Mesodermal cell (in vitro differentiated cells): Measurements from ENCODE around the gene RALGDS. TPM values are rescaled to one million over a fixed set of nuclear protein-coding genes. Genes with fewer than 3 reads are reported as not detected.
"Not testable (repeated sequence)": the region's sequence is repeated elsewhere in the genome, so short reads cannot be mapped to it uniquely, and the experiment has no call there.

Source experiments
- H3K27ac ChIP-seq: 2 replicates; pipeline ENCODE4 v1.7.0; 2013; ENCODE audit warnings: mild to moderate bottlenecking, low read depth, low read length, moderate library complexity; ENCODE audit not compliant: severe bottlenecking
- H3K36me3 ChIP-seq: 2 replicates; pipeline ENCODE4 v1.7.1; 2013; ENCODE audit warnings: mild to moderate bottlenecking, low read length, moderate library complexity; ENCODE audit not compliant: control insufficient read depth, insufficient read depth
- H3K4me1 ChIP-seq: one replicate; pipeline ENCODE4 v1.7.1; 2013; ENCODE audit warnings: mild to moderate bottlenecking, low read length; ENCODE audit not compliant: insufficient read depth, control insufficient read depth, poor library complexity, severe bottlenecking
- H3K4me3 ChIP-seq: 2 replicates; pipeline ENCODE4 v1.7.0; 2013; ENCODE audit warnings: low read length, control low read depth, mild to moderate bottlenecking; ENCODE audit not compliant: insufficient read depth, poor library complexity, severe bottlenecking; ENCODE audit errors: extremely low read depth
- H3K9me3 ChIP-seq: 2 replicates; pipeline ENCODE4 v1.7.1; 2013; ENCODE audit warnings: mild to moderate bottlenecking, low read length, moderate library complexity; ENCODE audit not compliant: control insufficient read depth
- WGBS, 2 experiments: methylation state at CpG; one replicate each; pipeline ENCODE4 v1.1.5; 2013; ENCODE audit warnings: missing lambda C conversion rate in 2 of 2; ENCODE audit not compliant: insufficient coverage in 2 of 2; 5-methylcytosine and 5-hydroxymethylcytosine counted together
- polyA plus RNA-seq, 2 experiments: library from polyadenylated mRNA; stranded (reverse); fragments of 50-300 nt; gene quantifications; one replicate each; pipeline ENCODE4 v1.2.3, GENCODE V29; 2013

The RALGDS gene
- 66.2 TPM for polyA plus RNA-seq (2013, experiment 1 of 2)
- 57.5 TPM for polyA plus RNA-seq (2013, experiment 2 of 2)

DNA sequence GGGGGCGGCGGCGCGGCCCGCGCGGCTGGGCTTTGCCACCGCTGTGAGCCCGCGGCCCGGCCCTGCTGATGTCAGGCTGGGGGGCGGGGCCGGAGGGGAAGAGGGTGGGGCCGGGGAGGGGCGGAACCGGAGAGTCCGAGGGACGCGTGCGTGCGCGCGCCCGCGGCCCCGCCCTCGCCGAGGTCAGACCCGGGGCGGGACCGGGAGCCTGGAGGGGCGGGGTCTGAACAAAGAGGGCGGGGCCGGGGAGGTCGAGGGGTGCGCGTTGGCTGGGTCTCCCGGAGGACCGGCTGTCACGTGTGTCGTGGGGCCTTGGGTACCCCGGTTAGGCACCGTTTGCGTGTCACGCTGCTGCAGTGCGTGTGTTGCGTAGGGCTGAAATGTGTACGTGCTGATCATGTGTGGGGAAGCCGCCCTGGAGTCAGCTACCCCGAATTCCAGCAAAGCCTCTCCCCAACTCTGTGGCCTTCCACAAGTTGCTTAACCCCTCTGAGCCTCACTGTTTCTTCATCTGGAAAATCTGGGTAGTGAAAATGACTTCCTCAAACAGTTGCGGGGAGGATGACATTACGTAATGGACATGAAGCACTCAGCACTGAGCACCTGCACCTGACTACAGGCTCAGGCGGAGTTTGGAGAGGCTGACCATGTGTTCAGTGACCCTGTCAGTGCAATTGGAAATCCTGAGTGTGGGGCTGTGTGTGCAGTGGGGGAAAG is at the start of gene RALGDS:
RALGDS (minus strand) TSS at position 43 of the 717 bp plus-strand sequence. CDS start 86 bp downstream, outside the sequence.
- H3K27ac ChIP-seq = no peak within 1 kb of the TSS
- H3K4me1 ChIP-seq = peaks cover 41% of the 10 kb centered on the region
- peaks cover 8% of the 10 kb centered on the region for H3K36me3 ChIP-seq
- no peaks in the 10 kb centered on the region for H3K9me3 ChIP-seq
- 12 to 30% methylated on average over 16 to 31 of the region's 53 CpGs for WGBS, 2 experiments
- H3K4me3 ChIP-seq = peak within 1 kb of the TSS; percentile 71

DNA sequence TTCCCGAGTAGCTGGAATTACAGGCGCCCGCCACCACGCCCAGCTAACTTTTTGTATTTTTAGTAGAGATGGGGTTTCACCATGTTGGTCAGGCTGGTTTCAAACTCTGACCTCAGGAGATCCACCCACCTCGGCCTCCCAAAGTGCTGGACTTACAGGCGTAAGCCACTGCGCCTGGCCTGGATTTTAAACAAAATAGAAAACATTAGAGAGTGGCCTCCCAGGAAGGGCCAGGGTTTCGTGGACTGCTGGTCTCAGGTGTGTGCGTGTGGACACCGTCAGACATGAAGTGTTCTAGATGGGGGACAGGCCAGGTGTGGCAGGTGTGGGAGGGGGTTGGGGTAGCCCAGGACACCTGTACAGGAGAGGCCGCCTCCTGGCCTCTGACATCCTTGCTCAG is 49.7 kb upstream of the RALGDS start:
- Histone ChIP-seq H3K4me1 (peaks cover 10% of the 10 kb centered on the region), H3K4me3 (no peak overlapping the region), H3K27ac (no peak overlapping the region), H3K36me3 (no peaks in the 10 kb centered on the region), H3K9me3 (no peaks in the 10 kb centered on the region)
- 98% methylated on average over 7 of the region's 11 CpGs for WGBS, 2 experiments

DNA sequence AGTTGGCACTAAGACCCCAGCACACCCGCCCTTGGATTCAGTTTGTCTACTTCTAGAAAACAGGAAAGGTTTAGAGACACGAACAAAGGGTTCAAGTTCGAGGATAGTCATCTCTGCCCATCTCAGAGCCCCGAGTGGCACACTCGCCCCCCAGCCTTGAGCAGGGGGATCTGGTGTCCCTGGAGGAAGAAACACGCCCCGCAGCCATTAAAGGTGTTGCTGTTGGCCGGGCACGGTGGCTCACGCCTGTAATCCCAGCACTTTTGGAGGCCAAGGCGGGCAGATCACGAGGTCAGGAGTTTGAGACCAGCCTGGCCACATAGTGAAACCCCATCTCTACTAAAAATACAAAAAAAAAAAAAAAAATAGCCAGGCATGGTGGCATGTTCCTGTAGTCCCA is 48.6 kb upstream of the RALGDS start:
- not testable (repeated sequence) for H3K9me3 ChIP-seq, H3K27ac ChIP-seq, H3K4me3 ChIP-seq, H3K36me3 ChIP-seq
- 94 to 98% methylated on average over 9 of the region's 12 CpGs for WGBS, 2 experiments
- H3K4me1 ChIP-seq = peaks cover 13% of the 10 kb centered on the region

DNA sequence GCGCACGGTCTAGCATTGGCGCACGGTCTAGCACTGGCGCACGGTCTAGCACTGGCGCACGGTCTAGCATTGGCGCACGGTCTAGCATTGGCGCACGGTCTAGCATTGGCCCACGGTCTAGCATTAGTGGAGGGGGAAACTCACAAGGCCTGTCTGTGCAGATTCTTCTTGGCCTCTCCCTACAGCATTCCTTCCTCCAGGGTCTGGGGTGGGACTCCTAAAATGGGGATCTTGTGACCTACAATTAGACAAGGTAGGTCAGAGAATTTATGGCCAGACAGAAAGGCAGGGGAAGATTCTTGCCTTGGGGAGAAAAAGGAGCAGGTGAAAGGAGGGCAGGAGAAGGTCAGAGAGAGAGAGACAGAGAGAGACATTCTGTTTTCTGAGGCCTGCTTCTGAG is 48.1 kb upstream of the RALGDS start:
- WGBS, 2 experiments = 93 to 96% methylated on average over 12 of the region's 13 CpGs
- peaks cover 19% of the 10 kb centered on the region for H3K4me1 ChIP-seq
- peak overlapping the region; percentile 73 for H3K27ac ChIP-seq
- H3K36me3 ChIP-seq = no peaks in the 10 kb centered on the region
- H3K4me3 ChIP-seq = no peak overlapping the region
- H3K9me3 ChIP-seq = no peaks in the 10 kb centered on the region

DNA sequence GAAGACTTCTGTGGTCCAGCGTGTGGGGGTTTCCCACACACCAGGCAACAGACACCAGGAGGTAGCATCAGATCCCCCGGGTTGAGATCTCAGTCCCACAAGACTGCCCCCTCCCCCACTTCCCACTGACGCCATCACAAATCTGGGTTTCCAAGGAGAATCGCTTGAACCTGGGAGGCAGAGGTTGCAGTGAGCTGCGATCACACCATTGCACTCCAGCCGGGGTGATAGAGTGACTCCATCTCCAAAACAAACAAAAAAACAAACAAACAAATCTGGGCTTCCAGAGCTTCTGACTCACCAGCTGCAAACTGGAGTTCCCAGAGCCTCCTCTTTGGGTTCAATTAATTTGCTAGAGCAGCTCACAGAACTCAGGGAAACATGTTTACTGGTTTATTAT is 47.4 kb upstream of the RALGDS start:
- Histone ChIP-seq H3K36me3 (no peaks in the 10 kb centered on the region), H3K27ac (peak overlapping the region; percentile 73), H3K4me3 (no peak overlapping the region), H3K4me1 (peaks cover 23% of the 10 kb centered on the region), H3K9me3 (no peaks in the 10 kb centered on the region)
- WGBS, 2 experiments = 40% methylated on average over 4 of the region's 6 CpGs; no CpG with 5 or more reads in 1 of the 2 experiments

DNA sequence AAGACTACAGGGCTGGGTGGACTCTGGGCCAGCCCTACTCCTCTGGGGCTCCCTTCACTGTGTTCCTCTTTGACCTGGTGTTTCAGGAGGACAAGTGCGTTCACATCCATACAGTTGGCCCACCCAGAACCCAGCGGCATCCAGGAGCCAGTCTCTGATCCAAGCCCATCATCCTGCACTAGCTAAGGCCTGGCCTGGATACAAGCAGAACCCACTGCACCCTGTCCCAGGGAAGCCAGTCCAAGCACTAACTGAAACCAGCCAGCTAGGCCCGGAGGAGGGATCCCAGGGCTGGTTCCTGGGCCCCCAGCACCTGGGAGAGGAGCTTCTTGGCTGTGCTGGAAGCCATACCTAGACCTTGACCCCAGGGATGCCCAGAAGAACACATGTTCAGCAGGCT is 46.7 kb upstream of the RALGDS start:
- 85 to 96% methylated on average over 2 of the region's 3 CpGs for WGBS, 2 experiments

DNA sequence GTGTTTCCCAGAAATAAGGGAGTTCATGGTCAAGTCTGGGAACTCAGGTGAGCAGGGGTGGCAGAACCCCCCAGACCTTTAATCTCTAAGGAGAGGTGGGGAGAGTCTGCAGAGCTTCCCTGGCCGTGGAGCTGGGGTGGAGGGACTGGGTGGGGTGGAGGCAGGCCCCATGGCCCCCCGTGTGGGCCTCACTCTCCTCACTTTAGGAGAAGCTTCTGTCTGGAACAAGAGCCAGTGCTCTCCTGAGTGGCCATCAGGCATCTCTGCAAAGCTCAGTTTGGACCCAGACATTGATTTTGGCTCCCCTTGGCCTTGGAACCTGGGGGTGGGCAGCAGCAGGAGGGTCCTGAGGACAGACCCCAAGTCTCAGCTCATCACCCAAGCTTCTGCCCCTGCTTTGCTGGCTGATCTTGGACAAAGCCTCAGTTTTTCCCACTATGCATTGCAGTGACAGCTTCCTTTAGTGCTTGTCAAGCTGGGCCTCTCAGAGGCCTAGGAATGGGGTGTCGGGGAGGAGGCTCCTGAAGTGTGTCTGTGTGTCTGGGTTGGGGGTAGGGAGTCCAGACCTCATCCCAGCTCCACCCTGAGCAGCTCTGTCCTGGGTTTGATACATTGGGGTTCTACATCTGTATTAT is 46.2 kb upstream of the RALGDS start:
- Histone ChIP-seq H3K9me3 (no peaks in the 10 kb centered on the region), H3K36me3 (no peaks in the 10 kb centered on the region), H3K4me3 (no peak overlapping the region), H3K27ac (no peak overlapping the region), H3K4me1 (peaks cover 23% of the 10 kb centered on the region)
- WGBS, 2 experiments = 84% methylated on average over 3 of the region's 3 CpGs; no CpG with 5 or more reads in 1 of the 2 experiments

More for the DNA sequence above, 46.7 kb upstream of the RALGDS start:
- Histone ChIP-seq H3K27ac (peak overlapping the region; percentile 42), H3K36me3 (no peaks in the 10 kb centered on the region), H3K4me1 (peaks cover 23% of the 10 kb centered on the region), H3K9me3 (no peaks in the 10 kb centered on the region), H3K4me3 (no peak overlapping the region)

DNA sequence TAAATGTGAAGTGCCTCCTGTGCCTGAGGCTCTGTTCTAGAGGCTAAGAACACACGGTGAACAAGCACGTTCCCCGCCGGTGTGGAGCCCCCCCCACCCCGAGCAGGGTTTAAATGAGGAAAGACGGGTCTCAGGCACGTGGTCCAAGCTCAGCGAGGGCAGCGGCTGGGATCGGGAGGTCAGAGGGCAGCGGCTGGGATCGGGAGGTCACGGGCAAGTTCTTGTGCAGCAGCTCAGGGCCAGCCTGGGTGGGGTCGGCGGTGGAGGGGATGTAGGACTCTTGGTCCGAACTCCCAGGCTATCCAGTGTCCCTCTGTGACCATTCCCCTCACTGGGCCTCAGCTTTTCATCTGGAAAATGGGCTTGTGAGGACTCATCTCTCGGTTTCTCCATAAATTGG is 45.4 kb upstream of the RALGDS start:
- H3K9me3 ChIP-seq = no peaks in the 10 kb centered on the region
- H3K36me3 ChIP-seq = peaks cover 5% of the 10 kb centered on the region
- H3K27ac ChIP-seq = no peak overlapping the region
- H3K4me3 ChIP-seq = no peak overlapping the region
- WGBS, 2 experiments = 93% methylated on average over 15 of the region's 17 CpGs
- peaks cover 23% of the 10 kb centered on the region for H3K4me1 ChIP-seq

DNA sequence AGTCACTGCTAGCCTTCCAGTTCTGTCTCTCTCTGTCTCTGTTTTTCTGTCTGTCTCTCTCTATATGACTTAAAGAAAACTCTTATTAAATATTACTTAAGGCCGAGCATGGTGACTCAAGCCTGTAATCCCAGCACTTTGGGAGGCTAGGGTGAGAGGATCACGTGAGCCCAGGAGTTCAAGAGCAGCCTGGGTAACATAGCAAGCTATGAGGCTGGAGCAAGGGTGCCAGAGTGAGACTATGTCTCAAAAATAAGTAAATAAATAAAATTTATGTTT is 44.4 kb upstream of the RALGDS start:
- Histone ChIP-seq H3K4me3 (no peak overlapping the region), H3K9me3 (no peaks in the 10 kb centered on the region), H3K4me1 (peaks cover 23% of the 10 kb centered on the region), H3K27ac (no peak overlapping the region), H3K36me3 (peaks cover 9% of the 10 kb centered on the region)
- WGBS, 2 experiments = 100% methylated on average over 1 of the region's 2 CpGs; no CpG with 5 or more reads in 1 of the 2 experiments

DNA sequence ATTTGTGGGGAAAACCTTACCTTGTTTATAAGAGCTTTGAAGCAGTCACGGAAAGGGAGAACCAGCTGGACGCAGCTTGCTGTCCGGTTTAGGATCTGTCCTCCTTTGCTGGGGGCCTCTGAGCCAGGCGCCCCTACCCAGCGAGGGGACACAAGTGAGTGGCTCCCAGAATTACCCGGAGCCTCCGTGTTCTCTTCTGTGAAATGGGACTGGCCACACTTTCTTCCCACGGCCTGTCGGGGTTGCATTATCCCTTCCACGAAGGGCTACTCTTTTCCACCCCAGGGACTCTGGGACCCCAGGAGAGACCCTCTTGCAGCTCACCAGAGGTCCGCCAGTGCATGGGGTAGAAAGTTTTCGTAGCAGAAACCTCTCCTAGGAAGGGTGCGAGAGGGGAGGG is 43.2 kb upstream of the RALGDS start:
- Histone ChIP-seq H3K36me3 (peaks cover 19% of the 10 kb centered on the region), H3K27ac (no peak overlapping the region), H3K4me1 (peaks cover 23% of the 10 kb centered on the region), H3K9me3 (no peaks in the 10 kb centered on the region), H3K4me3 (peak overlapping the region; percentile 62)
- 87 to 95% methylated on average over 9 to 11 of the region's 13 CpGs for WGBS, 2 experiments
